ENCODE data around the gene COQ4. TPM values are rescaled to one million over a fixed set of nuclear protein-coding genes. Genes with fewer than 3 reads are reported as not detected.
"Not testable (repeated sequence)": the region's sequence is repeated elsewhere in the genome, so short reads cannot be mapped to it uniquely, and the experiment has no call there.

COQ4 gene
- polyA plus RNA-seq, 1 donor: 83.2 TPM

DNA sequence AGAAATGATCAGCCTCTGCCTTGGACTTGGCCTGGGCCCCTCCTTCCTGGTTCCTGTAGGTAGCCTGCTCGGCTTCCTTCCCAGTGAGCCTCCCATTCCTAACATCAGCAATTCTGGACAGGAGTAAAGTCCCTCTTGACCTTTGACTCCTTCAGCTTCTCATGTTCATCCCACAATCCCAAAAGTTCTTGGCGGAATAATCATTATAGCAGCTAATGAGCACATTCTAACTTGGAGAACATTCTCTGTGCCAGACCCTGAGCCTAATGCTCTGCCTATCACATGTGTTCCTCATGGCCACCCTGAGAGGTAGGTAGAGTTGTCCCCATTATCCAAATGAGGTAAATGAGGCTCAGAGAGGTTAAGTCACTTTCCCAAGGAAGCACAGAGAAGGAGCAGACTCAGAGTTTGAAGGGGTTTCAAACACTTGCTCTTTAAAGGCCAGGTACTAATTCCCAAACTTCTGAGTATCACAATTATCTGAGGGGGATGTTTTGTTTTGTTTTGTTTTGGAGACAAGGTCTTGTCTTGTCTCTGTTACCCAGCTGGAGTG, 25.3 kb upstream of the COQ4 start:
- DNase-seq: no peak

DNA sequence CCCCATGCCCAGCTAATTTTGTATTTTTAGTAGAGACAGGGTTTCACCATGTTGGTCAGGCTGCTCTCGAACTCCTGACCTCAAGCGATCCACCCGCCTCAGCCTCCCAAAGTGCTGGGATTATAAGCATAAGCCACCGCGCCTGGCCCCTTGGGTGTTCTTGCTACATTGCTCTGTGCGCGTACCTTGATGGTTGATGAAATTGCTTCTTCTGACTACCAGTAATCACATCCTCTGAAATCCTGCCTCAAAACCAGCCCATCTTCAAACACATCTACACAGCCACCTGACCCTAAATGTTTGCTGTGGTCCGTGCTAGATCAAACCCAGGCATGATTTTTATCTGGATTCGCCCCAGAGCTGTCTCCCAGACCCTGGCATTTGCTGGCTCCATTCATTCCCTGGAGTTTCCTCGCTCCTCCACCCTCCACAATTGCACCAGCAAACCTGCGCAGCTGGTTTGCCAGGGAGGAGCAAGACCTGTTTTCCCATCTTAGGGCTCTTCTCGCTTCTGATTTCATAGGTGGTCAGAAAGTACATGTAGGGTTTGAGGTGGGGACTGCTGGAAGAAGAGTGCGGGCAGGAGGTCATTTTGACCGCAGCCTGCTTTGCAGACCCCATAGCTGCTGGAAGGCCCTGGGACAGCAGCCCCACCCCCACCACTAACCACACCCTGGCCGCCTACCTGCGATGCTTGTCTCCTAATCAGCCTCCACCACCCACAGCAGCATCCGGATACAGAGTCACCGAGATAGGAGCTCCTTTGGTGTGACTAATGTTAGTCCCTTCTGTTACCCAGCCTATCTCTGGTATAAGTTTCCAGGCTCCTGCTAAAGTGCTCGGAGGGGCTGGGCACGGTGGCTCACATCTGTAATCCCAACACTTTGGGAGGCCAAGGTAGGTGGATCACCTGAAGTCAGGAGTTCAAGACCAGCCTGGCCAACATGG, 23.8 kb upstream of the COQ4 start:
- no peak for DNase-seq

DNA sequence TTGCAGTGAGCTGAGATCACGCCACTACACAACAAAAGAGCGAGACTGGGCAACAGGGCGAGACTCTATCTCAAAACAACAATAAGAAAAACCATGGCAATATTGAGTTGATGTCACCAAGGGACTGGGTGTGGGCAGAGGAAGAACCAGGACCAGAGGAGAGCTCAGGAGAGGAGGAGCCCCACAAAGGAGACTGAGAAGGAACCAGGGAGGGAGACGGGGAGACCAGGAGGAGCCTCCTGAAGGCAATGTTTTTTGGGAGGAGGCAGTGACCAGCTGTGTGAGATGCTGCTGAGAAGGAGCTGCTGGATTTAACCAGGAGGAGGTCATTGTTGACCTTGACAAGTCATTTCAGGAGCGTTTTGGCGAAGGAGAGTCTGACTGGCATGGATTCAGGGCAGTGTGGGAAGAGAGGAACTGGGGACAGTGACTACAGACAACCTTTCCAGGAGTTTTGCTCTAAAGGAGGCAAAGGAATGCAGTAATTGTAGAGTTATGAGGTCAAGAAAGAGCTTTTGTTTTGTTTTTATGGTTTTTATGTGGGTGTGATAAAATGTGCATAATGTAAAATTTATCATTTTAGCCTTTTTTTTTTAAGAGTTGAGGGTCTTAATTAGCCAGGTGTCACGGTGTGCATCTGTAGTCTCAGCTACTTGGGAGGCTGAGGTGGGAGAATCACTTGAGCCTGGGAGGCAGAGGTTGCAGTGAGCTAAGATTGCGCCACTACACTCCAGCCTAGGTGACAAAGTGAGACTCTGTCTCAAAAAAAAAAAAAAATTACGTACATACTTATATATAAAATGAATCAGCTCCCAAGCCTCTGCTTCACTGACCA, 18.3 kb upstream of the COQ4 start:
- DNase-seq: no peak

DNA sequence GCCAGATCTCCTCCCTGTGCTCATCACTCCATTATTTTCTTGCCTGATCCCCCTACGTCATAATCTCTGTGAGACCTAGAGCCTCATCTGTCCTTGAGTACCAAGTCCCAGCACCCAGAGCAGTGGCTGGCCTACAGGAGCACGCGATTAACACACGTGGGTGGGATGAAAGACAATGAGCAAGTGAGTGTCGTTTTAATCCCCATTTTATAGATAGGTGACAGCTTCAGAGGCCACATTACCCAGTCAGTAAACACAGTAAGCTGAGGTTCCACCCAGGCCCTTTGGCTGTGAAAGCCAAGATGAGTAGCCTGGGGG, 17.7 kb upstream of the COQ4 start:
- no peak for DNase-seq

DNA sequence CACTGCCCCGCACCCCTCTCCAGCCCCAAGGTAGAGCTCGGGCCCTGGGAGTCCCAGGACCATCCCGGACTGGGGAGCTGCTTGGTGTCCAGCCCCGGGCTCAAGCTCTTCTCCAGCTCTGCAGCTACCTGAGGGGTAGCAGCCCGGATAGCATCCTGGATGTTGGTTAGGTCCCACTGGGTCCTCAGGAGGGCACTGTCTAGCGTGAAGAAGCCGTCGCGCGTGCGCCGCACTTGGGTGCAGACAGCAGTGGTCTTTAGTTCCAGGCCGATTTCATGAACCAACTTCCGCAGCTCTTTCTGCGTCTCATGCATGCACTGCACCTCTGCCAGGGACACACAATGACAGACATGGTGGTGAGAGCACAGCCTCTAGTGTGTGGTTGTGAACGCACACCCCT, 13.1 kb upstream of the COQ4 start:
- DNase-seq: no peak

DNA sequence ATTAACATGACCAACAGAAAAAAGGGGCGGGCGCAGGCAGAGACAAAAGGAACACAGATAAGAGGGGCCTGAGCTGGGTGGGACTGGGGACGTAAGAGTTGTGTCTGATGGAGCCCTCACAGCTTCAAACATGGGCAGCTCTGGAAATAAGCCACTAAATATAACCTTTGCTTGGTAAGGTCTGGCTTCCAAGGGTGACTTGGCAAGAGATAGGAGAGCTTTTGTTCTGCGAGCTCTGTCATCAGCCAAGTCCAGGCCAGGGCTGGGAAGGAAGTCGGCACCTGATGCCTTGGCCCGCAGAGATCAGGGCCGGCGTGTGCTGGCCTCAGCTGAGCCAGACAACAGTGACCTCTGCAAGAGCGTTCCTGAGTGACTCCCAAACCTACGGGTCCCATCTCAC, 12.2 kb upstream of the COQ4 start:
- no peak for DNase-seq

DNA sequence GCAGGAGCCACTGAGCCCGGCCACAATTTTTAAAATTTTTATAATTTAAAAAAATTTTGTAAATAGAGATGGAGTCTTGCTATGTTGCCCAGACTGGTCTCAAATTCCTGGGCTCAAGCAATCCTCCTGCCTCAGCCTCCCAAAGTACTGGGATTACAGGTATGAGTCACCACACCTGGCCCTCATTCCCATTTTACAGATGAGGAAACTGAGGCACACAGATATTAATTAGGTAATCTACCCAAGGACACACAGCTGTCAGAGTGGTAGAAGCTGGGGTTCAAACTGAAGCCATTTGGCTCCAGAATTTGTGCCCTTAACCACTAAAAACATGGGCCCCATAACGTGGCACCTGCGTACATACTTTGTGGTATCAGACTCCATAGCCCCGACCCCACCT, 7.9 kb upstream of the COQ4 start:
- no peak for DNase-seq

DNA sequence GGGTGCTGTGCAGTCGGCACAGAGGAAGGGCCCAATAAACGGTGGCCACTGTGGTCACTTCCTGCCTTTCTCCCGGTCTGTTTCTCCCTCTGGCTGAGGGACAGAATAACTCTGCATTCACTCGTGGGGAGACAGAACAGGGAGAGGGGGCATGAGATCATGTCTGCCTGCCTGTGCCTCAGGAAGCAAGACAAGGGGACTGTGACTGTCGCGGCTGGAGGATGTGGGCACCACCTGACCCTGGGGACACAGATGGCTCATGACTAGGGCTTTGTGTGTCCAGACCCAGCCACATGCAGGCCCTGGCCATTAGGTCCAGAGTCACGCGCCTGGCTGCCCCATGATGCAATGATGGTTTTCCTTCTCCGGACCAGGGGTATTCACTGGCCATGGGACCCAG, 6.2 kb upstream of the COQ4 start:
- no peak for DNase-seq

DNA sequence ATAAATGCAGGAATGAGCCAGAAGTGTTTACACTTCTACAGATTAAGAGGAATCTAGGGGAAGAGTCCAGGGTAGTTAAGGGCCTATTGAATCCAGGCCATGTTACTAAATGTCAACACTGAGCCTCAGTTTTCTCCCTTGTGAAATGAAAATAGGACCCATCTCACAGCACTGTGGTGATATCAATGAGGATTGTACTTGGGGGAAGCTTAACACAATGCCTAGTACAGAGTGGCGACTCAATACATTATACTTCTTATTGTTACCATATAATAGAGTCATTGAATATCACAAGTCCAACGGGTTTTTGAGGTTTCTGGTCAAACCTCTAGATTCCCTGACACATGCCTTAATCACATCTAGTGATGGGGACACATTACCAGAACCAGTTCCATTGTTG, 5.0 kb upstream of the COQ4 start:
- DNase-seq: no peak

DNA sequence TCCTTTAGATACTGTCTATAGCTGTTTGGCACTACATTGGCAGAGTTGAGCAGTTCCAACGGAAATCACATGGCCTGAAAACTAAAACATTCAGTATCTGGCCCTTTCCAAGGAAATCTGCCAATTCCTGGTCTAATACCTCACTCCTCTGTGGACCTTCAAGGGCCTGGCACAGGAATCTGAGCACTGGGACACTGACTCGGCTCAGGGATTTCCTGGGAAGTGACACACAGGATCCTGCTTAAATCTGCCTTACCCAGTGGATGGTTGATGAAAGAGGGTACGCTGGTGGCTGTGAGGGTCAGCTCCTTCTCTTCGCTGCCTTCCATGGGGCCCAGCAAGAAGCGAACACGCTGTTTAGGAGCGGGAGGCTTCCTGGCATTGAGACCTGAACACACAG, 1.3 kb upstream of the COQ4 start:
- no peak for DNase-seq

DNA sequence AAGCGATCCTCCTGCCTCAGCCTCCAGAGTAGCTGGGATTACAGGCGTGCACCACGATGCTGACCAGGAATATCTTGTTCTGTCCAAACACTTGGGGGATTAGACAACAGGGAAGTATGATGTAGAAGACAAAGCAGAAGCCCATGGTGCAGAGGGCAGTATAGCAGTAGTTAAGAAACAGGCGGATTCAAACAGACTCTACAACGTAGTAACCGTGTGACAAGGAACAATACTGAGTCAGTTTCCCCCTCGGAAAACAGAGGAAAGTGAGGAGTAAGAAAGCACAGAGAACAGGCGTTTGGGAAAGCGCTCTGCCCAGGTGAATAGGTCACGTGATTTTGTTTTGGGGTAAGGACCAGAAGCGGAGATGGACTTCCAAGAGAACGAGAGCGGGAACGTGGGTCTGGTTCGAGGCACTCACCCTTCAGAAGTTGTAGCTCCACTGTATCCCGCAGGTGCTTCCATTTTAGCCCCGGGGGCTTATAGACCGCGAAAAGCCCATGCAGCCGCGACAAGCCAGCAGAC, 698 bp upstream of the COQ4 start:
- no peak for DNase-seq

DNA sequence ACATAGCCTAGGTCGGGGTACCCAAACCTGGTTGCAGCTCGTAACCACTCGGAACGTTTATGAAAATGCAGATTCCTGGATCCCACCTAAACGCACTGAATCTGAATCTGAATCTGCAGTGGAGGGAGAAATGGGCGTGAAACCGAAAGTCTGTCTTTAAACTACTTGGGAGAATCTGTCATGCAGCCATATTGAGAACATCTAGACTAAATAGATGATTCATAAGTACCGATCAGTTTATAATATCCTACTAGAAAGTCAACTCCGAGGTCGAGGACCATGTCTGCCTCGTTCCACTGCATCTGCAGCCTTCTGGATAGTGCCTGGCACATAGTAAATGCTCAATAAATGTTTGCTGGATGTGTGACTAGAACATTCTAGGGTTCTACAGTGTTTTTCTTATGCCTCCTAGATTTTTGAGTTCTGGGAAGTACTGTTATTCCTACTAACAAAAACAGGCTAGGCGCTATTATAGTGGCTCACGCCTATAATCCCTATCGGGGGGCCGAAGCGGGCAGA, 632 bp downstream of the COQ4 start:
- DNase-seq: no peak

DNA sequence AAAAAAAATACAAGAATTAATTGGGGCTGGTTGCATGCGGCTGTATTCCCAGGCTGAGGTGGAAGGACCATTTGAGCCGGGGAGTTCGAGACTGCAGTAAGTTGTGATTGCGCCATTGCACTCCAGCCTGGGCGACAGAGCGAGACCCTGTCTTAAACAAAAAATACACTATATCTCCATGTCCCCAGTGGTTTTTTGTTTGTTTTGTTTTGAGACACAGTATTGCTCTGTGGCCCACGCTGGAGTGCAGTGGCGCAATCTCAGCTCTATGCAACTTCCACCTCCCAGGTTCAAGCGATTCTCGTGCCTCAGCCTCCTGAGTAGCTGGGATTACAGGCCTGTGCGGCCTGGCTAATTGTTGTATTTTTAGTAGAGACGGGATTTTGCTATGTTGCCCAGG, 1.2 kb downstream of the COQ4 start:
- no peak for DNase-seq

DNA sequence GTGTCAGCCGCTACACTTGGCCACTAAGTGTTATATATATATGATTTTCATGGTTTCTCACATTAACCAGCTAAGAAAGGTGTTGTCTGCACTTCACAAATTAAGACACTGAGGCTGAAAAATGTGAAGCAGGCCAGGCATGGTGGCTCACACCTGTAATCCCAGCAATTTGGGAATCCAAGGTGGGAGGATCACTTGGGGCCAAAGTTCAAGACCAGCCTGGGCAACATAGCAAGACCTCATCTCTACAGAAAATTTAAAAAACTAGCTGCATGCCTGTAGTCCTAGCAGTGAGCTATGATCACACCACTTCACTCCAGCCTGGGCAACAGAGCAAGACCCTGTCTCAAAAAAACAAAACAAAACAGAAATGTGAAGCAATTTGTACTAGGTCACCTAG, 1.8 kb downstream of the COQ4 start:
- DNase-seq: no peak

DNA sequence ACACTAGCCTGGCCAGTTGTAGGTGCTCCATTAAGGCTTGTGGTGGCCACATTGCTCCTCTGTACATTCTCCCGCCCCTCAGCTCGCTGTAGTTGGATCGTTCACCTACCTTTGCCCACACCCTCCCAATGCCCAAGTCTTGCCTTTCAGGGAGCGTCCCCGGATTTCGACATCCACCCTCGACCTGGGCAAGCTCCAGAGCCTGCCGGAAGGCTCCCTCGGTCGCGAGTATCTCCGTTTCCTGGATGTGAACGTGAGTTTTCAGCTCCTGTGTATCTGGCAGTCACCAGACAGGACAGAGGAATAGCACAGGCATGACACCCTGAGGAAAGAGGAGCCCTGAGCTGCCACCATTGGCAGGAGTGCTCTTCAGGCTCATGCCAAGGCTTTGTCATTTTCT, 3.0 kb downstream of the COQ4 start:
- no peak for DNase-seq

DNA sequence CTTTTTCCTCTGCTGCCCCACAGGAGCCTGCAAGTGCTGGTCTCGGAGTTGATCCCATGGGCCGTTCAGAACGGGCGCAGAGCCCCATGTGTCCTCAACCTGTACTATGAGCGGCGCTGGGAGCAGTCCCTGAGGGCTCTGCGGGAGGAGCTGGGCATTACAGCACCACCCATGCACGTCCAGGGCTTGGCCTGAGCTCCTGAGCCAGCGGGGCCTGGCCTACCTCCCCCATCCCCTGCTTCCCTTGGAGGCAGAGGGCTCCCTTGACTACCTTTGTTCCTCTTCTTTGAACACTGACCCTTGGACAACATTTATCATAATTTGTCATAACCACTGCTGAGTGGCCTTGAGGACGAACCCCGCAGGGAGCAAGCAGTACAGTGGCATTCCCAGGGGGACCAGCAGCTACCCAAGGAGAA, 10.8 kb downstream of the COQ4 start:
- no peak for DNase-seq

DNA sequence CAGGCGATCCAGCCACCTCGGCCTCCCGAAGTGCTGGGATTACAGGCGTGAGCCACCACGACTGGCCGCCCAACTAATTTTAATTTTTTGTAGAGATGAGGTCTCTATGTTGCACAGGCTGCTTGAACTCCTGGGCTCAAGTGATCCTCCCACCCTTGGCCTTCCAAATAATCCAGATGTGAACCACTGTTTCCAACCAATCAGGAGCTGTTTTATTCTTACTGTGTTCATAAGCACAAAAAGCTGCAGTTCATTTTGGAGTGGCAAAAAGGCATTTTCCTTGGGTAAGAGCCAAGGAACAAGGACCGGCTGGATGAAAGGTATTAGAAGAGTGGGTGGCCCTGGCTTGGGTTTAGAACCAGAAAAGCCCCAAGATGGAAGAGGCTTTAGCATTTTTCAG, 12.5 kb downstream of the COQ4 start:
- no peak for DNase-seq

DNA sequence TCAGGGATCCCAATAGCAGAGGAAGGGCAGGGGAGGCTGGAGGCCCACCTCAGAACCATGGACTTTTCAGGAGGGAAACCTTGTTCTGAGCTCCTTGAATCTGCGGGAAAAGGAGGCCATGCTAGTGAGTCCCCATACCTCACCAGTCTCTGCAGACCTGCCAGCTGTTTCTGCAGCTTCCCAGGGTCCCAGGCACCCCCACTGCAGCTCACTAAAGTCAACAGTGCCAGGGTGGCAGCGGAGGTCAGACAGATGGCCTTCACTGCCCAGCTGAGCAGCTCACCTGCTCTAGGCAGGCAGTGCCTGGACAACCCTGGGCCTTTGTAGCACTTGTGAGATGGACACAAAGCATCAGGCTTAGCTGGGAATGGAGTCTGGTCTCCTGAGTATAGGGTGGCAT, 13.3 kb downstream of the COQ4 start:
- DNase-seq: no peak

DNA sequence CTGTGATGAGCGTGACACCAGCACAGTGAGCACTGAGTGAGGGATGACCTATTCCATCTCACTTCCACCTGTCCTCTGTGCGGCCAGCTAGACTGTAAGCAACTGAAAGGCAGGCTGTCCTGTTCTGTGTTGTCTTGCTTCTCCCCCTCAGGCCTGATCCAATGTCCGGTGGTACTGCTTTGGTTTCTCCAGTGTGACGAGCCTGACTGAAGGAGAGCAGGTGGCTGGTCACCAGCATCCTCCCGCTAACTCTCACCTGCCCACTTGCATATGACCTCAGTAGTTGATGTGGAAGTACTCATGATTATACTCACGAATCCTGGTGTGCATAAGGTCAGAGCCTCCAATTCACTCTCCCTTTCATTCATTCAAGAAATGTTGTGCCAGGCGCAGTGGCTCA, 15.3 kb downstream of the COQ4 start:
- DNase-seq: no peak

DNA sequence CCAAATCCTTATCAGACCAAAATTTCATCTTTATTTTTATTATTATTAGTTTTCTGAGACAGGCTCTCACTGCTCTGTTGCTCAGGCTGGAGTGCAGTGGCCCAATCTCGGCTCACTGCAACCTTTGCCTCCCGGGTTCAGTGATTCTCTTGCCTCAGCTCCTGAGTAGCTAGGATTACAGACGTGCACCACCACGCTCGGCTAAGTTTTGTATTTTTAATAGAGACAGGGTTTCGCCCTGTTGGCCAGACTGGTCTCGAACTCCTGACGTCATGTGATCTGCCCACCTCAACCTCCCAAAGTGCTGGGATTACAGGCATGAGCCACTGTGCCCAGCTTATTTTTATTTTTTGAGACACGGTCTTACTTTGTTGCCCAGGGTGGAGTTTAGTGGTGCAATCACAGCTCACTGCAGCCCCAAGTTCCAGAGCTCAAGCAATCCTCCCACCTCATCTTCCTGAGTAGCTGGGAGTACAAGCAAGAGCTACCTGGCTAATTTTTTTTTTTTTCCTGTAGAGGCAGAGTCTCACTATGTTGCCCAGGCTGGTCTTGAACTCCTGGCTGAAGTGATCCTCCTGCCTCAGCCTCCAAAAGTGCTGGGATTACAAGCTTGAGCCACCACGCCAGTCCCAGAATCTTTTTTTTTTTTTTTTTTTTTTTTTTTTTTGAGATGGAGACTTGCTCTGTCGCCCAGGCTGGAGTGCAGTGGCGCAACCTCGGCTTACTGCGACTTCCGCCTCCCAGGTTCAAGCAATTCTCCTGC, 16.4 kb downstream of the COQ4 start:
- DNase-seq: not testable (repeated sequence)

DNA sequence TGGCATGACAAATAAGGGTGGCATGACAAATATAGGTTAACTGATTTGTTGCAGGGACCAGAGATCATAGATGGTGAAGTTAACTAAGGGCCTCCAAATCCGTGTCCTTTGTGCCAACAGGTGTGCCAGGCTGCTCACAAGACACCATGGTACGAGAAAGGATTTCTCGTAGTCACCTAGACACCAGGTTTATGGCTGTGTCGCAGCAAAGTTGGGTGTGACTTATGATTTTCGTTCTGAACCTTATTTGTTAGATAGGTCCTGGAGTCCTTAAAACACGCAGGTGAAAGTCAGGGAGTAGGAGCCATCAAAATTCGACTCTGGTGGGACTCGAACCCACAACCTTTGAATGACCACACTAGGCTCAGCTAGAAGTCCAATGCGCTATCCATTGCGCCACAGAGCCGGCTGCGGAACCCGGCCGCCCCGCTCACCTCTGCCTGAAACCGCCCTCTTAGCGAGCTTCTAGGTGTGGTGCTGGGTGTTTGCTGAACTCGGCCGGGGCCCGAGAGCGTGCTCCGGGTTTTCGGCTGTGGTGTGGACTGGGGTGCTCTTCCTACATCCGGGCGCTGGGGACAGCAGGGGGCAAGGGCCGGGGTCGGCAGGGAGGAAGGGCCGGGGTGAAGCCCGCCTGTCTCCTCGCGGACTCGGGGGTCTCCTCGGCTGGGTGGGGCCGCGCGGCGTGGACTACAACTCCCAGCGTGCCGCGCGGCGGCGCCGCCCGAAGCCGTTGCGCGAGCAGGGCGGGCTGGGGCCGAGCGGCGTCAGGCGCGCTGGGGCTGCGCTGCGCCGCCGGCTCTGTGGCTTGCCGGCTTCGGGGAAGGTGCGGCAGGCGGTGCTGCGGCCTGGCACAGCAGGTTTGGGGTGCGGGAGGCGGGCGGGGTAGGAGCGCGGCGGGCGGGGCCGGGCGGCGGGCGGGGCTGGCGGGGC, 17.4 kb downstream of the COQ4 start, which contains the start of gene SLC27A4:
Gene SLC27A4 (plus strand): TSS at position 767 of the 930 bp plus-strand sequence. CDS start 2,606 bp downstream, outside the sequence.
- peak; percentile 62 for DNase-seq
